Suppressor macrophage (primary cell): ENCODE measurements around the gene CPPED1.
A peak's percentile ranks its signal among the peaks of the same experiment; 100 is the strongest.
"Not testable (repeated sequence)": the region's sequence is repeated elsewhere in the genome, so short reads cannot be mapped to it uniquely, and the experiment has no call there.

Source experiments
- DNase-seq, 4 experiments: peaks; one replicate each; pipeline ENCODE4 v3.0.0-alpha.2; 2020 to 2022

Gene CPPED1

DNA sequence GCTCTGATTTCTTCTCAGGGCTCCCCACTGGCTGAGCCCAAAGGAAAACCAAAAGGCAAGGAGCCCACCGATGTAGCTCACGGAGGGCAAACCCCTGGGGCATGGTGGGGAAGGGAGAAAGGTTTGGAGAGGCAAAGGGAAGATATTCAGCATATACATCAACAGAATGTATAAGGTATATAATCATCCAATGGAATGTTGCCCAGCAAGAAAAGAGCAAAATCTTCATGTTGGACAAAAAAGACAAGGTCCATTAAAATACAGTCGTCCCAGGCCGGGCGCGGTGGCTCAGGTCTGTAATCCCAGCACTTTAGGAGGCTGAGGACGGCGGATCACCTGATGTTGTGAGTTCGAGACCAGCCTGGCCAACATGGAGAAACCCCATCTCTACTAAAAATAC is 1.6 kb downstream of the CPPED1 start:
- DNase-seq = no peak

DNA sequence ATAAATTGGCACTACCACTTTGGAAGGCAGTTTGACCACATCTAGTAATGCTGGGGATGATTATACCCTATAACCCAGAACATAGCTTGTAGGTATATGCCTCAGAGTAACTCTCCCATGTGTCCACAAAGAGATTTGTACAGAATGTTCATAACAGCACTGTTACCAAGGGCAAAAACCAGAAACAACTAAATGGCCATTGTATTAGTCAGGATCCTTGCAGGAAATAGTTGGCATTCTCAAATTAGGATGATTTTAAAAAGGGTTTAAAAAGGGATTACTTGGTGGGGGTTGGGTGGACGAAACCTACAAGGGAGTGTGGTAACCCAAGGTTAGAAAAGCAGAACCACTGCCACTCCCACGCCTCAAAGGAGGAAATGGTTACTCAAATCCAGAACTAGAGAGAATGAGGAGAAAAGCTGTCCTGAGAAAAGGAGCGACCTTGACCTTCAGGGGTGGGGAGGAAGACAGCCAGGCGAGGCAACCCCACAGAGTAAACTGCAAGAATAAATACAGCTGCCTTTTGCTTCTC is 2.1 kb downstream of the CPPED1 start:
- DNase-seq = peak; percentile 84 to 94 (median 91)

DNA sequence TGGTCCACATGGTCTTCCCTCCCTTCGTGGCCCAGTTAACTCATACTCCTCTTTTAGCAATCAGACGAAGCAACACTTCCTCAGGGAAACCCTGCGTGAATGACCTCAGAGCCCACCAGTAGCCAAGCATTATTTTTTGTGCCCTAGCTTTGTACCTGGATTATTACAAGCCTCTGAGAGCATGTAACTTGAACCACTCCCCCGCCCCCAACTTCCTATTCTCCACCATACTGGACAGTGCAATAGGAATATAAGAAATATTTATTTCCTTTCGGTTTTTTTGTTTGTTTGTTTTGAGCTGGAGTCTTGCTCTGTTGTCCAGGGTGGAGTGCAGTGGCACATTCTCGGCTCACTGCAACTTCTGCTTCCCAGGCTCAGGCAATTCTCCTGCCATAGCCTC is 2.9 kb downstream of the CPPED1 start:
- peak; percentile 48 to 77 (median 70) for DNase-seq

DNA sequence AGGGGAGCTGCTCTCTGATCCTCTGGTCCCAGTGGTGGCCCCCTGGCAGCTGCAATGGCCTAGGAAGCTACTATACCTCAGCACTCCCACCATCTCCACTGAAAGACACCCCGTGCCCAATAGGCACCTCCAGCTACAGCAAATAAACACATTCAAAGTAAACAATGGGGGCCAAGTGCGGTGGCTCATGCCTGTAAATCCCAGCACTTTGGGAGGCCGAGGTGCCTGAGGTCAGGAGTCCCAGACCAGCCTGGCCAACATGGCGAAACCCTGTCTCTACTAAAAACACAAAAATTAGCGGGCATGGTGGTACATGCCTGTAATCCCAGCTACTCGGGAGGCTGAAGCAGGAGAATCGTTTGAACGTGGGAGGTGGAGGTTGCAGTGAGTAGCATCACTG is 3.7 kb downstream of the CPPED1 start:
- not testable (repeated sequence) for DNase-seq

DNA sequence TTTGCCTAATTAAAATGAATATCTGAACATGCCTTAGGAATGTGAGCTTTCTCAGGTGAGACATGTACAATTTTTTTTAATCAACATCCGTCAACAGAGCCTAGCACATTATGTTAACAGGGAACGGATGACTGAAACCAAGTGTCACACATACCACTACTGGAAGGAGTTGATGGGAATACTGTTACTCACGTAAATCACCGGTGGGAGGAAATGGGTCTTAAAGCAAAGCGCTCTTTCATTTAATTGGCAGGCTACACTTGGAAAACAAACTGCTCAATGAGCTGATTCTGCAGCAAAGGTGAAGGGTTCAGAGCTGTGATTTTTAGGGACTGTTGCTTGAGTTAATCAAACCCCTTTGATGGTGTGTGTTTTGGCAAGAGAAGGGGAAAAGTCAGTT is 4.8 kb downstream of the CPPED1 start:
- DNase-seq = no peak

DNA sequence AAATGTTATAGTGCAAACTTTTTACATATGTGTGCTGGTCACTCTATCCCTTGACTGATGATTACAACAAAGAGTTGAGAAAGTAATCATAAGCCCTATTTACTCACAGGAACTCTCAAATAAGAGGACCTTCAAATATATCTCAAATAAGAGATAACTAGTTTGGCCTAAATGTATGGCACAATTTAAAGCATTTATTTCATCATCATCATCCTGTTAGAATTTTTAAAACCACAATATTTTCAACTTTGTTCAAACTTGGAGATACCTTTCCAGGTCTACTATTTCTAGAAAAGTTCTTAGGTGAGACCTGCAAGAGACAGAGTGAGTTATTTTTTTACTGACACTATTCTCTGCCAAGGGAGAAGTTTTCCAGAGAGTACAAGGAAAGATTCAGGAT is 5.5 kb downstream of the CPPED1 start:
- peak in 1 of 4 experiments; percentile 10 for DNase-seq

DNA sequence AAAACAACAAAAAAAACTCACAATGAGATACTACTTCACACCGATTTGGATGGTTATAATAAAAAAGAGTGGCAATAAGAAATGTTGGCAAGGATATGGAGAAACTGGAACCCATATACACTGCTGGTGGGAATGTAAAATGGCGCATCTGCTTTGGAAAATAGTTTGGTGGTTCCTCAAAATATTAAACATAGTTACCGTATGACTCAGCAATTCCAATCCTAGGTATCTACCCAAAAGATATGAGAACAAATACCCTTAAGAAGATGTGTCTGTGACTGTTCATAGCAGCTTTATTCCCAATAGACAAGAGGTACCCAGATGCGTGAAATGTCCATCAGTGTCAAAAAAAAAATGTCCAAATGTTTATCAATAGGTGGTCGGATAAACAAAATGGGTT is 7.2 kb downstream of the CPPED1 start:
- no peak for DNase-seq

DNA sequence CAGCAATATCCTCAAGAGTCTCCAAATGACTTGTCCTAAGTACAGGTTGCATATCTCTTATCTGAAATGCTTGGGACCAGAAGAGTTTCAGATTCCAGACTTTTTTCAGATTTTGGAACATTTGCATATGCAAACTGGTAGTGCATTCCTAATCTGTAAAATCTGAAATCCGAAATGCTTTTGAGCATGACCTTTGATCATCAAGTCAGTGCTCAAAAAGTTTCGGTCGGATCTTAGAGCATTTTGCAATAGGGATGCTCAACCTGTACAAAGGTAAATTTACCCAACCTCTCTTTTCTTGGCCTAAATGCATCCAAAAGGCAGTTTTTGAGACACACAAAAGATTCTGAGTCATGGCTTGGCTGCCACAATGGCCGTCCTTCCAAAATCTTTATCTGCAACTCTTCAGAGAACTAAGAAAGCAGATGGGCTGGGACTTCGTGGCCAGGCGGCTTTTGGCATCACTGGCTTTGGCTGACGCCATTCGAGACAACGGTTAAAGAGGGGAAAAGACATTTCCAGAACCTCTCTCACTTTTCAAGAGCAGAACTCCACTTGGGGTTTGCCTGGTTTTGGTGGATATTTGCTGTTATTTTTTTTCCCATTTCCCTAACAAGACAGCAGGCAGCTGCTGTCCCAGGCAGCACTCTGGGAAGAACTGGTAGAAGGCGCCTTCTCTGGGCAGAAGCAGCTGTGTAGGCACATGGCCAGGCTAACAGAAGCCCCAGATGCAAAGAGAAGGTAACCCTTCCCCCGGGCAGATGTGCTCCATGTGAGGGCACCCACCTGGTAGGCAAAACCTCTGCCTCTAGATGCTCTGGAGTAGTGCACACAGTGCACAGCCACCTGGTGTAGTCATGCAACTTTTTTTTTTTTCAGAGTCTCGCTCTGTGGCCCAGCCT is 8.9 kb downstream of the CPPED1 start:
- no peak for DNase-seq

DNA sequence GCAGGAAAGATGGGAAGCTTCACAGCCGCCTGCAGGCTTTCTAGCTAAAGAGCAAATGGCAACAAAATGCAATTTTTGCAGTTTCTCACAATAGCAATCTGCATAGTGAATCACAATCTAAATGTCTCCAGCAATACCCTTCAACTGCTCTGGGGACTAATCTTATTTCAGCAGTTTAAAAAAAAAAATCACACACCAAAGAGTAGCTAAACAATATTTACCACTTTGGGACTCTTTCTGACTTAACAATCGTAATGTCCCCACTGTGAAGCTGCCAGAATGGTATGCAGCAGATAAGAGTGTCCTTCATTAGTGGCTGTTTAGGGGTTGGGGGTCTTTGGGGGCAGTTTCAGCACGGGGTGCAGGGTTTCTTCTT is 9.8 kb downstream of the CPPED1 start:
- no peak for DNase-seq

DNA sequence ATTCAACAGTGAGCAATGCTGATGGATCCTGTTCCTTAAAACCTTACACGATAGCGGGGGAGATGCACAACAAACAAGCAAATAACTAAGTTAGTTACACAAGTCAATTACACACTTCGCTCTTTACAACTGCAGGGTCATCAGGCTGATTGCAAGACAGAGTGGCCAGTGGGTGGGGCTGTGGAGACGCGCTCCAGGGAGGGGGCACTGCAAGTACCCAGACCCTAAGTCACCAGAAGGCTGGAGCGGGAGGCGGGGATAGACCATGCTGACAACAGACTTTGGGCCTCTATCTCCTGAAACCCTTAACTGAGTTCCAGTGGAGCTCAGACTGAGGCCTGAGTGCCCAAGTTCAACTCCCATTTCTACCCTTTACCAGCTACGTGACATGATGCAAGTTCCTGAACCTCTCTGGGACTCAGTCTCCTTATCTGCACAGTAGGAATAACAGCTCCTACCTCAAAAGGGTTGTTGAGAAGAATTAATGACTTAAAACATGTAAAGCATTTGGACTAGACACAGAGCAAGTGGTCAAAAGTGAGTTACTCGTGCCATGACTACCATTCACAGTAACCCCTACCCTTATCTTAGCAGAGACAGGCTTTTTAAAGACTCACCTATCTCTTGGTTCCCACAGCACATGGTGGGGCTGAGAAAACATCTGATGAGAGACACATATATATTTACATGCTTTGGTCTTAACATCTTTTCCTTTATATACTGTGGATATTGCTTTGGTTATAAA is 10.4 kb downstream of the CPPED1 start:
- DNase-seq = no peak

DNA sequence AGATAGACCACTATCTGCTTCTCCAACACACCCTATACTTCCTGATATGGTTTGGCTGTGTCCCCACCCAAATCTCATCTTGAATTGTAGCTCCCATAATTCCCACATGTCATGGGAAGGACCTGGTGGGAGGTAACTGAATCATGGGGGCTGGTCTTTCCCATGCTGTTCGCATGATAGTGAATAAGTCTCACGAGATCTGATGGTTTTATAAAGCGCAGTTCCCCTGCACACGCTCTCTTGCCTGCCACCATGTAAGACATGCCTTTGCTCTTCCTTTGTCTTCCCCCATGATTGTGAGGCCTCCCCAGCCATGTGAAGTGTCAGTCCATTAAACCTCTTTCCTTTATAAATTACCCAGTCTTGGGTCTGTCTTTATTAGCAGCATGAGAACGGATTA is 11.2 kb downstream of the CPPED1 start:
- not testable (repeated sequence) for DNase-seq

DNA sequence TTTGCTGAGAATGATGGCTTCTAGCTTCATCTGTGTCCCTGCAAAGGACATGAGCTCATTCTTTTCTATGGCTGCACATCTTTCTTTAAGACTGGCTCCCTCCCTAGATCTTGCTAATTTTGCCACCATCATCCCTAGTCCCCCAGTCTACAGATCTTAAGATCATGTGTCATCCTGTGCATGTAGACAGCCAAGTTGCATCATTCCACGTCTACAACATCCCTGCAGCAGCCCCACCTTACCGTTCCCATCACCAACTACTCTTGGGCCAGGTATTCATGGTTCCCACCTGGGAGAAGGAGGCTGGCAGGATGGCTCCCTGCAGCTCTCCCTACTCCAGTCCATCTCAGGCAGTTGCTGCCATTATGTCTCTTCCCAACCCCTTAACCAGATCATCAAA is 12.3 kb downstream of the CPPED1 start:
- DNase-seq = no peak

DNA sequence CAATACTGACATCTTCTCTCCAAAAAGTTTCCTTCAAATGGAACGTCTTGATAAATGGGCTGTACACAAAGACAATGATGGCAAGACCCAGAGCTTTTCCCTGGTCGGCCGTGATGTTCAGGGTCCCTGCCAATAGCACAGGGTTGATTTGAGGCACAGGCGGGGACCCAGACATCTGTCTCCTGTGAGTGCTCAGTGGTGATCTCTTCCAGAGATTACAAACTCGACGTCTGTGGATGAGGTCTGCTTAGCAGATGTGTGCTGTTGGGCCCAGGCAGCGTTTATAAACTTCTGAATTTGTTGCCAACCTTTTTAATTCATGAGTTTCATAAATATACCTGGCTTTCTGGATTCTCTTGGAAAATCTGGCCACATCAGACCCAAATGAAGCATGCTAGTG is 14.9 kb downstream of the CPPED1 start:
- DNase-seq = no peak

DNA sequence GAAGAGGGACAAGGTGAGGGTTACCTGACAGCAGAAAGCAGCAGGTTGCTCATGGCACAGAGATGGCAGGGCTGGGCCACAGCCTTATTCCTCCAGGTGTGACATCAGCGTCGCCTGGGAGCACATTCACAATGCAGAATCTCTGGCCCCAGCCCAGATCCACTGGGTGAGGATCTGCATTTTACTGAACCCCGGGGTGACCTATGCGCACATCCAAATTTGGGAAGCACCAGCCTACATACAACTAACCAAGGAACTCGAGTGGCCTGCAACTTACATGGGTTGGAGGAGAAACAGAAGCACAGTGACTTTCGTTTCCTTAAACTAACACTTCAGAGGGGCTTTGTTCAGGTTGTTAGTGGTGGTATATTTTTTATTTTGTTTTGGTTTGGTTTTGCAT is 17.6 kb downstream of the CPPED1 start:
- peak in 2 of 4 experiments; percentile 6 to 12 for DNase-seq

DNA sequence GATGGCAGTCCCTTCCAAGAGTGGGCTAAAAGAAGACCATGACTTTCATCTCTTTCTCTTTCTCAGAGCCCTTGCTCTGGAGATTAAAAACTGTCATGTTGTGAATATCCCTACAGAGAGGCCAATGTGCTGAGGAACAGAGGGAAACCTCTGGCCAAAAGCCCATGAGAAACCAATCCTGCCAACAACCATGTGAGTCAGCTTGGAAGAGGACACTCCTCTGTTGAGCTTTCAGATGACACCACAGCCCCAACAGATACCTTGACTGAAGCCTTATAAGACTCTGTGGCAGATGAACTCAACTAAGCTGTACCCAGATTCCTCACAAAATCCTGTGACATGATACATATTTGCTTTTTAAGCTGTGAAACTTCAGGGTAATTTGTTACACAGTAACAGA is 19.6 kb downstream of the CPPED1 start:
- no peak for DNase-seq

DNA sequence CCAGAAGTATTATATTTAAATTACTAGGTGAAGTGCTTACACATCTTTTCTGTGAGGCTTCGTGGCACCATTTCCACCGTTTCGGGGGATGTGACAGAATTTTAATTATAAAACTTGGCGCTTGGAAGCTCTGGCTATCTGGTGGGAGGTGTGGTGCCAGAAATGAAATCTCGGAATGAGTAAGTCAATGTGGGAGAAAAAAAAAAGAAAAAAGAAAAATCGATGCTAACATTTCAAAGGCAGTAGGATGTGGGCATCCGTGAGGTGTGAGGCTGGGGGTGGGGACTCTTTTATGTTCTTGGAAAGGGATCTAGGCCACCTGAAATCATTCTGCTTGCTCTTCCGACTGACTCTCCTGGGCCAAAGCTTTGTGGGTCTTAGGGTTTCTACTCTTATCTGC is 21.9 kb downstream of the CPPED1 start:
- no peak for DNase-seq

DNA sequence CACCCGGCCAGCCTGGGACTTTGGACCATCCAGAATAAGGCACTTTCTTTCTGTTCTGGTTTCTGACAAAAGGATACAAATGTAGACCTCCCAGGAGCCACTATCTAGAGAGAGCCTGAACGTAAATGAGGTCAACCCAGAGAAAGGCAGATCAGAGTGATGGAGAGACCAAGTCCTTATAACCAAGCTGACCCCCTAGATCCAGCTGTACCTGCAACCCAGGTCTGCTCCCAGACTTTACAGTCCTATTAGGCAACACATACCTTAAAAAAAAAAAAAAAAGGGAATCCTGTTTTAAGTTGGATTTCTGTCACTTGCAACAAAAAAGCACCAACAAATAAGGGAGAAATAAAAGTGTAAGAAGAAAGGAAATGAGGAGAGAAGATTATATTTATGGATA is 23.2 kb downstream of the CPPED1 start:
- no peak for DNase-seq

DNA sequence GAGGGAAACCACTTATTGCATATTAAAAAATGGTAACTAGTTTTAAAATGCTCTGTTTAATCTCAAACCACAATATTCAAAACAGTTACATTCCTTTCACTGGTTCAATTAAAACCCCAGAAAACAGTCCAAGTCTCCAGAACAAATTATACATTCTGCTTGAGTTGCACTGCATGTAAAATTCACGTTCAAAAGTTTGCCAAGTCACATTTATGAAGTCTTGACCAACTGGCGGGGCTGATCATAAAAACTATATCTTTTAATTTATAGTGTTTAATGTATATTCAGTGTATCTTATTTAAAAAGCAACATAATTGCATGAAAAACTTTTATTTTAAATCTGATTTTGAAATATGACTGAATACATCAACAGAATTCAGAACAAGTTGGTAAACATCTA is 25.0 kb downstream of the CPPED1 start:
- no peak for DNase-seq

DNA sequence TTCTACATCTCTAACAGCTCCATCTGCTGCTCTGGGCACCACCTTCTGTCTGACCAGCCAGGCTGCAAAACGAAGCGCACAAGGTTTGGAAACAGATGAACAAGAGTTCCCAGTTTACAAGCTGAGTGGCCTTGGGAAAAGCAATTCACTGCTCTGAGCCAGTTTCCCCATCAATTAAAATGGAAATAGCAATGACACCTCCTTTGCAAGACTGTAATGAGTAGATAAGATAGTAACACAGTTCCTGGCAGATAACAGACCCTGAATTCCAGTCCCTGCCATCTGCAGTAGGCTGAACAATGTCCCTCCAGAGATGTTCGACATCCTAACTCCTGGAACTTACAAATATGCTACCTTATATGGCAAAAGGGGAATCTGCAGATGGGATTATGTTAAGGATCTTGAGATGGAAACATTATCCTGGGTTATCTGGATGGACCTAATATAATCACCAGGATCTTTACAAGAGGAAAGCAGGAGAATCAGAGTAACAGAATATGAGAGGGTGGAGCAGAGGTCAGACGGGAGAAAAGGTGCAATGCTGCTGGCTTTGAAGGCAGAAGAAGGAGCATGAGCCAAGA is 27.9 kb downstream of the CPPED1 start:
- no peak for DNase-seq

DNA sequence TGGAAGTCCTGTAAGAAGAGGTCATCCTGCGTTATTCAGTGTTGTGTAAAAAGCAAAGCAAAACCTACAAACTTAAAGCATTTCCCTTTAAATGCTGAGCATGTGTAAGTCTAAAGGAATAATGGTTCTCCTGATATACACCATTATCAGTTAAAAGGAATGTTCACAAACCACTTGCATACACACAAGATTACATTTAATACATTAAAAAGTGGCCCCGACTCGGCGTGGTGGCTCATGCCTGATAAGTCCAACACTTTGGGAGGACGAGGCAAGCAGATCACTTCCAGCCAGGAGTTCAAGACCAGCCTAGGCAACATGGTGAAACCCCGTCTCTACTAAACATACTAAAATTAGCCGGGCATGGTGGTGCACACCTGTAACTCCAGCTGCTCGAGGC is 30.5 kb downstream of the CPPED1 start:
- DNase-seq = no peak

DNA sequence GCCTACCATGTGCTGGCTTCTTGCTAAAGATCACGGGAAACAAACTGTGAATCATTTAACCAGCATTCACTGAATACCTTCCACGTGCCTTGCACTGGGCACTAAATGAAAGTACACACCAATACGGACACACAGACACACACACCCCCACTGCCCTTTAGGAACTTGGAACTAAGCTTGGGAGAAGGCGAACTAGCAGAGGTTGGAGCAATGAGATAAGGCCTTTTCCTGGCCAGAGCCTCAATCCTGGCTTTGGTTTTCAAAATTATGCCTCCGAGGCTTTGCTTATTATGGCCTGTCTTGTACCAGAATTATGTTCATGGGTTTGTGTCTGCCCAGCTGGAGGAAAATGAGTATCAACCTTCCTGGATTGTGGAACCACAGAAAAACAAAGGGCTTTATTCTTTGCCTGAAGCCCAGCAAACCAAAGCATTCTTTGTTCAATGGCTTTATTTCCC is 32.3 kb downstream of the CPPED1 start:
- no peak for DNase-seq

DNA sequence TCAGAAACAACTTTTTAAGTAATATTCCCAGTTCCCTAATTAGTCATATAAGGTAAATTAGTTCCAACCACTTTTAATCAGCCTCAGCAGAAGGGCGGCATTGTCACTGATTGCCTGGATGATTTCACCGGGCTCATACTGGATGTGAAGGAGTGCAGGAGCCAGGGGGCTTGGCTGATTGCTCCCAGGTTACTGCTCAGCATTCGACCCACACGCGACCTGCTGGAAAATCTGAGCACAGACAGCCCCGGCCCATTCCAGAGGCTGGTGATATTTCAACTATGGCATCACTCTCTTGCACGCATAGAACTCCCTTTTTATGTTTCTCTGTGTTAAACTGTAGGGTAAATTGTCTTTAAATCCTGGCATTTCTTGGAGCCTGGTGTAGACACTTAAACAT is 34.2 kb downstream of the CPPED1 start:
- DNase-seq = no peak

DNA sequence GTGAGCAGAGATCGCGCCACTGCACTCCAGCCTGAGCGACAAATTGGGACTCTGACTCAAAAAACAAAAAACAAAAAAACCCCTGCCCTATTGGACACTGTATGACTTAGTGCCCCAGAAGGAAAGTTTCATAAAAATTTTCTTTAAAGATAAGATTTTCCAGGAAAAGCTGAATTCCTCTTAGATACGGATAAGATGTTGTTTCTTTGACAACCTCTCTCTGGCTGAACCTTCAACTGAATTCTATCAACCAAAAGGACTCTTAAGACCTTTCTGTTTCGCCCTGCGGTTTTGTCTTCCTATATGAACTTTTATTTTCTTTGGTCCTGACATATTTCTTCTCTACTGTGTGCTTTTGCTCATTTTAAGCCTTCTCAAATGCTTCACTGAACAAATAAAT is 35.8 kb downstream of the CPPED1 start:
- DNase-seq = no peak
